GM20000 (cell line): Measurements from ENCODE around the gene TRIP4.

Source experiments
- DNase-seq: peaks from one replicate; pipeline ENCODE4 v3.0.0; 2012; ENCODE audit warnings: low spot score
- TF ChIP-seq, protein P1 (sequence below): IDR thresholded peaks from 2 replicates; pipeline ENCODE4 v1.5.1; 2012; ENCODE audit warnings: mild to moderate bottlenecking, control low read depth; ENCODE audit errors: extremely low read depth, missing control alignments

TRIP4 gene

DNA sequence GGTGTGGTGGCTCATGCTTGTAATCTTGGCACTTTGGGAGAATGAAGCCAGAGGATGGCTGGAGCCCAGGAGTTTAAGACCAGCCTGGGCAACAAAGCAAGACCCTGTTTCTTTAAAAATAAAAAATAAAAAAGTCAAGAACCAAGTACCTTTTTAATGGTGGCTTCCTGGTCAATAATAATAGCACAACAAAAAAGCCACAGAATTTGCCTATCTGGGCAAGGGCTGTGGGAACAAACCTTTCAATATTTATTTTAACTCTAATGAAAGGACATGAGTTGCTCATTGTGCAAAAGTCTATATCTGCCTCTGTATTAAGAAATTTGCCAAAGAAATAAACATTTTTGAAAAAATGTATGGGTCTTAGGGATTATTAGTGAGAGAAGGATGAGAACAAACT is 74.9 kb downstream of the TRIP4 start:
- TF ChIP-seq, protein P1, sequence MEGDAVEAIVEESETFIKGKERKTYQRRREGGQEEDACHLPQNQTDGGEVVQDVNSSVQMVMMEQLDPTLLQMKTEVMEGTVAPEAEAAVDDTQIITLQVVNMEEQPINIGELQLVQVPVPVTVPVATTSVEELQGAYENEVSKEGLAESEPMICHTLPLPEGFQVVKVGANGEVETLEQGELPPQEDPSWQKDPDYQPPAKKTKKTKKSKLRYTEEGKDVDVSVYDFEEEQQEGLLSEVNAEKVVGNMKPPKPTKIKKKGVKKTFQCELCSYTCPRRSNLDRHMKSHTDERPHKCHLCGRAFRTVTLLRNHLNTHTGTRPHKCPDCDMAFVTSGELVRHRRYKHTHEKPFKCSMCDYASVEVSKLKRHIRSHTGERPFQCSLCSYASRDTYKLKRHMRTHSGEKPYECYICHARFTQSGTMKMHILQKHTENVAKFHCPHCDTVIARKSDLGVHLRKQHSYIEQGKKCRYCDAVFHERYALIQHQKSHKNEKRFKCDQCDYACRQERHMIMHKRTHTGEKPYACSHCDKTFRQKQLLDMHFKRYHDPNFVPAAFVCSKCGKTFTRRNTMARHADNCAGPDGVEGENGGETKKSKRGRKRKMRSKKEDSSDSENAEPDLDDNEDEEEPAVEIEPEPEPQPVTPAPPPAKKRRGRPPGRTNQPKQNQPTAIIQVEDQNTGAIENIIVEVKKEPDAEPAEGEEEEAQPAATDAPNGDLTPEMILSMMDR: no peak
- no peak for DNase-seq

DNA sequence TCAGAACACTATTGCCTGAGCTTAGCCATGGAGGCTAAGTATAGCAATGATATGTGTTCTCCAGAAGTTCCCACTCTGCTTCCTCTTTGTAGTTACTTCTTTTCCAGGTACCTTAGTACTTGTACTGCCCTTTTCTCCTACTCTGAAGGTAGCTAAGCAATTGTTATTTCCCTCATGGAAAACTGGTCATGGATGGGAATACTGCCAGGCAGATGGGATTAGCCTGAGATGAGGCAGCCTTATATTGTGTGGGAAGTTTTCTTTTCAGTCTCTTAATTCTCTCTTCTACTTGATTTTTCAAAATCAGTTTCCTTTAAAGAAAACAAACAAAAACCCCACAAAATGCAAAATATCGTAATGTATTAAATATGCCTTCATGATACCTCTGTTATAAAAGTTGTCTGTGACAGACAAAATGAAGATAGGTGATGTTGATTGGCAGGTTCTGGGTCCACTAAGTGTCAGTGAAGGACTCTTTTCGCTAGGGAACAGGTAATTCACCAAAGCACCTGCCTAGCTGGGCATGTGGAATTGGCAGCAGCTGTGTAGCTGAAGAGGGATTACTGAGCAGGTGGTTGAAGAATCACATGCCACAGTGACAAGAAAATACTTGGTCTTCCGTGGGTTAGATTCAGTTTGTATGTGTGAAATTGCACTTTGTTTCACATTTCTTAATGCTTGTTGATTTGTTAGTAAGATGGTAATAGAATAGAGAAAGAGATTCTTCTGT is 76.8 kb downstream of the TRIP4 start:
- no peak for DNase-seq
- TF ChIP-seq, protein P1: no peak

DNA sequence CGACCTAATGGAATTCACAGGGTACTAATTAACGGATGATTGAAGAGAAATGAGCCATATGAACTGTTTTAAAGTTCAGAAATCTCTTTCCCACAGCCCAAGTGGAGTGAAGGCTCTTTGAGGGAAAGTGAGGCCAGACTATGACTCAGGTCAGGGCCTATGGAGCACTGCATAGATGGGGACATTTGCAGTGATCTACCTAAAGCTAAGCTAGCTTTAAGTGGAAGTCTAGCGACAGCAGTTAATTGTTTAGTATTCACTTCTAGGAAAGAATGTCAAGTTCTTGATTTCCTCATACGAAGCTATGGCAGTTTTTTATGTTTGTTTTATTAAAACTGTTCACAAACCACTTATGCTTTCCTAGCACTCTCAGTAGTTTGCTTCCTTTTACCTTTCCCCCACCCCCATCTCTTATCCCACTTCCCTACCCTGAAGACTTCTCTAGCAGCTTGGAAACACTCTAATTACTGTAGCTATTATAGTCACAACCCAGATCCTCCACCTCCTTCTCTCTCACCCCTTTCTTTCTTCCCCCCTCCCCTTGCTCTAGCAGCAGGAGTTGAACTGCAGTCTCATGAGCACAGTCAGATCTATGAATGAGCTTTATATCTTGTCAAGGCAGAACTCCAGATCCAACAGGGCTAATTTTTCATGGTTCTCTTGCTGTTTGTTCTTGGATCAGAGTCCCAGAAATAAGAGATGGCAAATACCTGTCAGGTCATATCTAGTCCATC is 78.9 kb downstream of the TRIP4 start:
- no peak for DNase-seq
- TF ChIP-seq, protein P1: no peak

DNA sequence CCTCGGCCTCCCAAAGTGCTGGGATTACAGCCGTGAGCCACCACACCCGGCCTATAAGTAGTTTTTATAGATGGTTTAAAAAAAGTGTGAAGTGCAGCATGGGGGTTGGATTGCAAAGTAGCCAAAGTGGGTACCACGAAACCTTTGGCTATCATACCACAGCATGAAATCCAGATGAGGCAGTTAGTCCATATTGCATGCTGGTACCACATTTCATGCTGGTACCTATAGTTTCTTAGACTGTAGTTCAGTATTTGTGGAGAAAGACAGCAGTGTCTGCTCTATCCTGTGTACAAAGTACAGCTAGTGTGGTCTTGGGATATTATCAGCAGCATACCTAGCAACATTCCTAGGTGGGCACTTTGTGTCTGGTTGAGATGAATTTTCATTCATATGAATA is 84.5 kb downstream of the TRIP4 start:
- TF ChIP-seq, protein P1: no peak
- DNase-seq: no peak

DNA sequence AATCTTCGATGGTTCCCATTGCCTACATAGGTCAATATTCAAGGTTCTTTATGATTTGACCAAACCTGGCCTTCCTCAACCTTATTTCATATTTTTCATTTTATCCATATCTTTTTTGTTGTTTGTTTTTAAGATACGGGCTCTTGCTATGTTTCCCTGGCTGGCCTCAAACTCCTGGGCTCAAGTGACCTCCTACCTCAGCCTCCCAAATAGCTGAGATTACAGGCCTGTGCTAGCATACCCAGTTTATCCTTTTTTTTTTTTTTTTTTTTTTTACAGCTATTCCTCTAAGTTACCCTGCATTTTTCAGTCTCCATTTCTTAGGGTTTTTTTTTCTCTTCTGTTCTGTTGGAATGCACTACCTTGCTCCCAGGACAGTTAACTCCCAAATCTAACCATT is 87.2 kb downstream of the TRIP4 start:
- TF ChIP-seq, protein P1: no peak
- DNase-seq: no peak

DNA sequence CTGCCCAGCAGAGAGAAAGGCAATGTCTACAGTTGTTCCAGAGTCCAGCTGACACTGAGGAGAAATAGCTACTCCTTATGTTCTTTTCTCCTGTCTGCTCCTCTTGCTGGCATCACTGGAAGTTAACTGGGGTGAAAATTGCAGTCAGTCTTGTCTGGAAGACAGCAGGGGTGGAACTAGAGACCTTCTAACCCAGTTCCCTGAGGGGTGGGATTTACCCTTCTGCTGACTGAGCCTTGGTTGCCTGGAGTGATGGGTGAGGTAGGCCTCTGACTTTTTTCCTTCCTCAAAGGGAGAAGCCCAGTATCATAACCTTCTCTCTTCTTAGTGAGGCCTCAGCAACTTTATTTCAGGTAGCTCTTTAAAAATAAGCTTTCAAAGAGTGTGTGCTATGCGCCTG is 88.9 kb downstream of the TRIP4 start:
- TF ChIP-seq, protein P1: no peak
- no peak for DNase-seq

DNA sequence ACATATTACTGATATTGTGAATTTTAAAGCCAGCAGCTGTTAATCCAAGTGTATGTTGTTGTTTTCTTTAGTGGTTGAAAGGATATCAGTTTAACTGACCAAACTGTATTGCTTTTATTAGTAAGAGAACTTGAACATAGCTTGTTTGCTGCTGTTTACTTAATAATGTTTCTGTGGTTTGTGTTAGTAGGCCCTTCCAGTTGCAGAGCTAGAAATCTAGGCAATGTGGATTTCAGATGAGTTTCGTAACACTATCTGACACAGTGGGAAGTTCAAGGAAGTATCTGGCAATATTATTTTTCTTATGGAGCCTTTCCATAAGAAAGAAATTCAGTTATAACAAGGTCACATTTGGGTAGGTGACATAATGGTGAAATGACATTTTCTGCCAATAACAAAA is 91.2 kb downstream of the TRIP4 start:
- no peak for DNase-seq
- TF ChIP-seq, protein P1: no peak
